ENCODE data around the gene VAV3. TPM values are rescaled to one million over a fixed set of nuclear protein-coding genes. Genes with fewer than 3 reads are reported as not detected.

Gene VAV3
- total and polyA plus RNA-seq, 10 of the 15 experiments (the other 5 are each of a cell fraction or from before 2014, with no cell fraction given): 0.84 to 5.5 (median 3.4) TPM

DNA sequence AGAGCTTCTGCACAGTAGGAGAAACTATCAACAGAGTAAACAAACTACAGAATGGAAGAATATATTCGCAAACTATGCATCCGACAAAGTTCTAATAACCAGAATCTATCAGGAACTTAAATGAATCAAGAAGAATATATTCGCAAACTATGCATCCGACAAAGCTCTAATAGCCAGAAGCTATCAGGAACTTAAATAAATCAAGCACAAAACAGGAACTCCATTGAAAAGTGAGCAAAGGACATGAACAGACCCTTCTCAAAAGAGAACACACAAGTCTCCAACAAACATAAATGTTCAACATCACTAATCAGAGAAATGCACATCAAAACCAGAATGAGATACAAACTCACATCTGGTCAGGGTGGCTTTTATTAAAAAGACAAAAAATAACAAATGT is 126.9 kb downstream of the VAV3 start:
- Histone ChIP-seq H2AFZ (ENCODE audit: control insufficient read depth, low read depth, low read length) (no peak overlapping the region), H3K79me2 (ENCODE audit: control insufficient read depth, insufficient read depth, low read length) (no peaks in the 10 kb centered on the region), H3K27ac (ENCODE audit: control insufficient read depth, insufficient read depth) (no peak overlapping the region), H3K4me2 (ENCODE audit: control insufficient read depth, insufficient read depth) (no peak overlapping the region), H3K9ac (ENCODE audit: control insufficient read depth, insufficient read depth, low read length) (no peak overlapping the region), H3K9me3 (replicated peaks; ENCODE audit: control insufficient read depth, insufficient read depth, low read length) (no peaks in the 10 kb centered on the region; the same call in 2 of the 3 replicates), H3K27me3 (replicated peaks in 1 of 2; ENCODE audit: control insufficient read depth in 2 of 2, insufficient read depth in 2 of 2, low read length in 1 of 2) (no peaks in the 10 kb centered on the region), H3K4me1 (ENCODE audit: control insufficient read depth, insufficient read depth, low read length) (peaks cover 13% of the 10 kb centered on the region), H4K20me1 (ENCODE audit: control insufficient read depth, insufficient read depth) (no peaks in the 10 kb centered on the region), H3K36me3 (ENCODE audit: control insufficient read depth in 2 of 2, insufficient read depth in 2 of 2, low read length in 1 of 2) (no peaks in the 10 kb centered on the region), H3K4me3 (no peak overlapping the region)
- intact Hi-C loops (cut with micrococcal nuclease; ENCODE audit: unreplicated experiment) (no loop called here), in situ Hi-C loops (cut with MboI) (no loop called here)
- TF ChIP-seq BCL11A (IDR thresholded peaks at IDR 0.05; ENCODE audit: low read depth, low read length) (no peak), SPI1 (IDR thresholded peaks at IDR 0.05; ENCODE audit: borderline replicate concordance, insufficient read depth, low read depth, low read length) (no peak), ZBED1 (IDR thresholded peaks at IDR 0.05; ENCODE audit: borderline replicate concordance) (no peak), CREM (IDR thresholded peaks at IDR 0.05; ENCODE audit: low read depth) (no peak), STAT1 (conservative IDR thresholded peaks at IDR 0.05) (no peak), SIN3A (IDR thresholded peaks at IDR 0.05; ENCODE audit: low read depth, low read length) (no peak), EGR1 (IDR thresholded peaks at IDR 0.05; ENCODE audit: borderline replicate concordance in 1 of 2, low read depth in 2 of 2, low read length in 2 of 2) (no peak), MTA2 (IDR thresholded peaks at IDR 0.05; ENCODE audit: low read depth) (no peak), ZNF207 (IDR thresholded peaks at IDR 0.05; ENCODE audit: borderline replicate concordance) (no peak), HCFC1 (IDR thresholded peaks at IDR 0.05; ENCODE audit: low read length) (no peak), RAD21 (IDR thresholded peaks at IDR 0.05; ENCODE audit: insufficient read depth, low read depth, low read length) (no peak), KDM1A (IDR thresholded peaks at IDR 0.05; ENCODE audit: borderline replicate concordance) (no peak), LARP7 (IDR thresholded peaks at IDR 0.05) (no peak), MXI1 (IDR thresholded peaks at IDR 0.05; ENCODE audit: low read depth, low read length) (no peak), SMAD5 (IDR thresholded peaks at IDR 0.05; ENCODE audit: low read depth) (no peak), NR2C2 (IDR thresholded peaks at IDR 0.05; ENCODE audit: borderline replicate concordance, control insufficient read depth, insufficient read length, low read depth) (no peak), PAX5 (IDR thresholded peaks at IDR 0.05; ENCODE audit: borderline replicate concordance, low read depth, low read length) (no peak)
- TF ChIP-seq, protein P1, sequence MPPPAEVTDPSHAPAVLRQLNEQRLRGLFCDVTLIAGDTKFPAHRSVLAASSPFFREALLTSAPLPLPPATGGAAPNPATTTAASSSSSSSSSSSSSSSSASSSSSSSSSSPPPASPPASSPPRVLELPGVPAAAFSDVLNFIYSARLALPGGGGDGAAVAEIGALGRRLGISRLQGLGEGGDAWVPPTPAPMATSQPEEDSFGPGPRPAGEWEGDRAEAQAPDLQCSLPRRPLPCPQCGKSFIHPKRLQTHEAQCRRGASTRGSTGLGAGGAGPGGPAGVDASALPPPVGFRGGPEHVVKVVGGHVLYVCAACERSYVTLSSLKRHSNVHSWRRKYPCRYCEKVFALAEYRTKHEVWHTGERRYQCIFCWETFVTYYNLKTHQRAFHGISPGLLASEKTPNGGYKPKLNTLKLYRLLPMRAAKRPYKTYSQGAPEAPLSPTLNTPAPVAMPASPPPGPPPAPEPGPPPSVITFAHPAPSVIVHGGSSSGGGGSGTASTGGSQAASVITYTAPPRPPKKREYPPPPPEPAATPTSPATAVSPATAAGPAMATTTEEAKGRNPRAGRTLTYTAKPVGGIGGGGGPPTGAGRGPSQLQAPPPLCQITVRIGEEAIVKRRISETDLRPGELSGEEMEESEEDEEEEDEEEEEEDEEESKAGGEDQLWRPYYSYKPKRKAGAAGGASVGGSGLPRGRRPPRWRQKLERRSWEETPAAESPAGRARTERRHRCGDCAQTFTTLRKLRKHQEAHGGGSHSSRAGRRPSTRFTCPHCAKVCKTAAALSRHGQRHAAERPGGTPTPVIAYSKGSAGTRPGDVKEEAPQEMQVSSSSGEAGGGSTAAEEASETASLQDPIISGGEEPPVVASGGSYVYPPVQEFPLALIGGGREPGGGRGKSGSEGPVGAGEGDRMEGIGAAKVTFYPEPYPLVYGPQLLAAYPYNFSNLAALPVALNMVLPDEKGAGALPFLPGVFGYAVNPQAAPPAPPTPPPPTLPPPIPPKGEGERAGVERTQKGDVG (CRISPR knock-in tag; IDR thresholded peaks at IDR 0.05): no peak
- TF ChIP-seq, protein P2, sequence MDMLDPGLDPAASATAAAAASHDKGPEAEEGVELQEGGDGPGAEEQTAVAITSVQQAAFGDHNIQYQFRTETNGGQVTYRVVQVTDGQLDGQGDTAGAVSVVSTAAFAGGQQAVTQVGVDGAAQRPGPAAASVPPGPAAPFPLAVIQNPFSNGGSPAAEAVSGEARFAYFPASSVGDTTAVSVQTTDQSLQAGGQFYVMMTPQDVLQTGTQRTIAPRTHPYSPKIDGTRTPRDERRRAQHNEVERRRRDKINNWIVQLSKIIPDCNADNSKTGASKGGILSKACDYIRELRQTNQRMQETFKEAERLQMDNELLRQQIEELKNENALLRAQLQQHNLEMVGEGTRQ (IDR thresholded peaks at IDR 0.05; ENCODE audit: borderline replicate concordance, low read depth, low read length): no peak
- WGBS (ENCODE audit: insufficient coverage, insufficient replicate concordance, low lambda C conversion rate, missing lambda C conversion rate): 60% methylated on average over 4 of the region's 4 CpGs
- FAIRE-seq (no peak), DNase-seq (ENCODE audit: low read depth, low spot score) (no peak), ATAC-seq (no peak)
- ChIA-PET SMC1A (ENCODE audit: uncharacterized antibody, unreplicated experiment) (no interaction called here), RAD21 (ENCODE audit: unreplicated experiment) (no interaction called here), POLR2A (interaction anchor here (0.6 kb wide), 1 partner anchor 12 kb away, joined by 3 read pairs; no protein-coding TSS in a partner anchor), CTCF (no interaction called here)
- BruUV-seq (replicated peaks): no TSS peak

Data from GM12878 (cell line).